ENCODE measurements around the gene TCF23.
"Not testable (repeated sequence)": the region's sequence is repeated elsewhere in the genome, so short reads cannot be mapped to it uniquely, and the experiment has no call there.

The TCF23 gene

DNA sequence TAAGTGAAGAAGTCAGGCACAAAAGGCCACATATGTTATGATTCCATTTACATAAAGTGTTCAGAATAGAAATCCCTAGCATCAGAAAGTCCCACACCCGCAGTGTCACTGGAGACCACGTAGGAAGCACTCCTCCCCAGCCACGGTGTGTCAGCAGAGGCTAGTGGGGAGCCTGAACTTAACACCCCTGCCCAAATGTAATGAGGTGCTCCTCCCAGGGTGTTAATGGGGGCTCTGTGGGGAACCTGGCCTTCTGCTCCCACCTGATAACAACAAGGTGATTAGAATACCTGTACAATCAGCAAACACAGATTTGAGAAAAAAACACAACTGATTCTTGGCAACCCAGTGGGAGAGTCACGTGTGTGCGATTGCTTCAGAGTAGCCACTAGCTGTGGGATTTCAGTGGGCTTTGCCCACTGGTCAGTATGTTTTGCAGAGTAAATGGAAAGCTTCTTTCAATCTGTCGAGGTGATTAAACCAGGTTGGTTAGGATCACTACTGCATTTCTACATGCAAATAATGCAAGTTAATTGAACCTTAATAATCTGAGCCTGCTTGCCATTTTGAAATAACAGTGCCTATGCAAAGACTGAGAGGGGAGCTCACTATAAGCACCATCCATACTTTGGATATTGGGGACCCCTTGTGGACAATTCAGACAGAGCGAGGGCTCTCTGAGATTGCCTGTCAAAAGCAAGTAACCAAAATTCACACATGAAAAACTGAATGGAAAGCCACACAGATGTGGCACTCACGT, 42.4 kb downstream of the TCF23 start:
- peak; percentile 50 to 66 for DNase-seq

GRCh38 chr2:27194538-27195354, 45.9 kb downstream of the TCF23 start:
- DNase-seq: no peak

DNA sequence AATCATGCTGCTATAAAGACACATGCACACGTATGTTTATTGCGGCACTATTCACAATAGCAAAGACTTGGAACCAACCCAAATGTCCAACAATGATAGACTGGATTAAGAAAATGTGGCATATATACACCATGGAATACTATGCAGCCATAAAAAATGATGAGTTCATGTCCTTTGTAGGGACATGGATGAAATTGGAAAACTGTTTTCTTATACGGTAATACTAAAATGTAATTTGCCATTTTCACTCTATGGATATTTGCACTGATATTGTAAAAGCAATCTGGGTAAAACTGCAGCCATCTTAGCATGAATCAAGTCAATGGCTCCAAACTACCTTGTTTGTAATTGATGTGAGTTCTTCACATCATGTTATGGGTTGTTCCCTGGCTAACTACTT, 47.0 kb downstream of the TCF23 start:
- DNase-seq: not testable (repeated sequence)

GRCh38 chr2:27198068-27198467, 49.3 kb downstream of the TCF23 start:
- DNase-seq: not testable (repeated sequence)

- no peak for DNase-seq
Measured at GRCh38 chr2:27198627-27199026, 49.8 kb downstream of the TCF23 start.

DNA sequence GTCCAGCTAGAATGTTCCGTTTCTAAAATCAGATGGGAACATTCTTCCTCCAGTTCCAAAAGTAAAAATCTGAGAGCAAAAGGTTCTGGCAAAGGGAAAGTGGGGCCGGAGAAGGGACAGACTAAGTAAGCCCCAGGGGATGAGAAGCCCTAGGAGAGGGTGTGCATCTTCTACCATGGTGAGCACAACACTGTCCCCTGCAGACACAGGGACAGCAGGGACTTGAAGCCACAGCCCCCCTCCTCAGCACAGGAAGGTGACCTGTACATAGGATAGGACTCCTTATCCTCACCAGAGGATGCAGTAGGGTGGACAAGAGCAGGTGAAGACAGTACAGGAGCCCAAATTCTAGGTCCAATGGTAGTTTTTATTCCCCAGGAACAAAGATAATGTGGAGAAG, 50.4 kb downstream of the TCF23 start:
- DNase-seq: no peak

- DNase-seq: no peak
Measured at GRCh38 chr2:27201675-27202074, 52.9 kb downstream of the TCF23 start.

GRCh38 chr2:27202854-27203253, 54.0 kb downstream of the TCF23 start:
- no peak for DNase-seq

- DNase-seq: no peak
Measured at GRCh38 chr2:27203741-27204140, 54.9 kb downstream of the TCF23 start.

DNA sequence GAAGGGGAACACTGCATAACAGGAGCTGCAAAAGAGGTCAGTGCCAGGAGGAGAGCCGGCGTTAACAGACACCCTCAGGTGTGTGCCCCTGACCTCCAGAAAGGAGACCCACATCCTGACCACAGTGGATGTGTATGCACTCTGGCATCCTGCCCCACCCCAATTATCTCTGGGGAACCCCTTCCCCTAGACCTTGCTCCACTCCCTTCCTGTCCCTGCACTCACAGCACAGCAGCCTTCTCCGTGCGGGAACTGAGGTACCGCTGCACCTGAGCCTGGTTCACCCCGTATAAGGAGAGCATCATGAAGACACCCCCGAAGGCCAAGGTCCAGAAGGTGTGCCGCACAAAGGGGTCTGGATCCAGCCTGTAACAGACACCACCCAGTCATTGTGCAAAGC, 55.8 kb downstream of the TCF23 start:
- no peak for DNase-seq

GRCh38 chr2:27205206-27205605, 56.4 kb downstream of the TCF23 start:
- no peak for DNase-seq

DNA sequence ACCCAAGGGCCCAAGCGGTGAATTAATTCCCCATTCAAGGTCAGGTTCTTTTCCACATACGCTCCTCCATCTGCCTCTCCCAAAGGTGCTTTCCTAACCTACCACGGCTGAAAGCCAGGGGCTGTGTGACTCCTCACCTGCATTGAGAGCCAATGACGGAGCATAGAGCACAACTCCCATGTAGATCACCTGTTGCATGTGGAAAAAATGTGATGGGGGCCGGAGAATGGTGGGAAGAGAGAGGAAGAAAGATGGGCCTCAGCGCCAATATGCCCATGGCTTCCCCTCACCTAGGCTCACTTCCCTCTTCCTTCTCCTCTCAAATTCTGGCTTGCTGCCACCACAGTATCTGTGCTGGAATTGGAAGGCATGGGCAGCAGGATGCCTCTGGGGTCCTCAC, 57.5 kb downstream of the TCF23 start:
- no peak for DNase-seq

Measured in CD4-positive, alpha-beta T cell treated with Interleukin-4 for 1 hour (primary cell).